ENCODE data around the gene NKTR. TPM values are rescaled to one million over a fixed set of nuclear protein-coding genes. Genes with fewer than 3 reads are reported as not detected.

The NKTR gene
- total and polyA plus RNA-seq, 5 donors, result 22.6 to 35.8 (median 28.3) TPM

GRCh38 chr3:42656680-42657610 lies 56.5 kb downstream of the NKTR start:
- Histone ChIP-seq H3K27ac (ENCODE audit: low read length) (peak overlapping the region; percentile 7), H3K4me1 (ENCODE audit: control insufficient read depth, insufficient read depth, low read length) (peaks cover 10% of the 10 kb centered on the region), H3K9me3 (ENCODE audit: control insufficient read depth, low read length) (no peaks in the 10 kb centered on the region), H3K4me3 (ENCODE audit: low read length) (no peak overlapping the region), H3K27me3 (ENCODE audit: control insufficient read depth, insufficient read depth) (no peaks in the 10 kb centered on the region)
- DNase-seq, result peak in 1 of 3 donors; percentile 43
- 84% methylated on average over 9 of the region's 9 CpGs for WGBS
- intact Hi-C loops (cut with DNase I), result loop anchor here in 3 of 4 donors (5.0 to 10.0 kb wide), 3 partner anchors 52 to 88 kb away; partner anchors contain the start of gene NKTR (in 2 of the 3)
- no peak for ATAC-seq

GRCh38 chr3:42657675-42658074 lies 57.2 kb downstream of the NKTR start:
- no peak for DNase-seq
- no peak for ATAC-seq
- WGBS, result 83% methylated on average over 4 of the region's 4 CpGs
- H3K4me3 ChIP-seq (ENCODE audit: low read length), result no peak overlapping the region
- intact Hi-C loops (cut with DNase I), result loop anchor here in 3 of 4 donors (5.0 to 10.0 kb wide), 3 partner anchors 53 to 87 kb away; partner anchors contain the start of gene NKTR (in 2 of the 3)
- peak overlapping the region; percentile 7 for H3K27ac ChIP-seq (ENCODE audit: low read length)
- H3K27me3 ChIP-seq (ENCODE audit: control insufficient read depth, insufficient read depth), result no peaks in the 10 kb centered on the region
- H3K9me3 ChIP-seq (ENCODE audit: control insufficient read depth, low read length), result no peaks in the 10 kb centered on the region
- H3K4me1 ChIP-seq (ENCODE audit: control insufficient read depth, insufficient read depth, low read length), result peaks cover 3% of the 10 kb centered on the region

GRCh38 chr3:42658091-42658770 lies 57.7 kb downstream of the NKTR start:
- Histone ChIP-seq H3K27me3 (ENCODE audit: control insufficient read depth, insufficient read depth) (no peaks in the 10 kb centered on the region), H3K4me1 (ENCODE audit: control insufficient read depth, insufficient read depth, low read length) (peaks cover 3% of the 10 kb centered on the region), H3K9me3 (ENCODE audit: control insufficient read depth, low read length) (no peaks in the 10 kb centered on the region), H3K27ac (ENCODE audit: low read length) (peak overlapping the region; percentile 7), H3K4me3 (ENCODE audit: low read length) (no peak overlapping the region)
- ATAC-seq (no peak), DNase-seq (peak in 2 of 3 donors; percentile 62 to 64)
- WGBS, result 79% methylated on average over 34 of the region's 34 CpGs
- intact Hi-C loops (cut with DNase I), result loop anchor here in 3 of 4 donors (5.0 to 10.0 kb wide), 3 partner anchors 53 to 87 kb away; partner anchors contain the start of gene NKTR (in 2 of the 3)

GRCh38 chr3:42658771-42659390 lies 58.4 kb downstream of the NKTR start:
- no peaks in the 10 kb centered on the region for H3K27me3 ChIP-seq (ENCODE audit: control insufficient read depth, insufficient read depth)
- ATAC-seq (no peak), DNase-seq (peak in 2 of 3 donors; percentile 54 to 68)
- H3K27ac ChIP-seq (ENCODE audit: low read length), result peak overlapping the region; percentile 18
- intact Hi-C loops (cut with DNase I), result loop anchor here in 3 of 4 donors (5.0 to 10.0 kb wide), 3 partner anchors 54 to 86 kb away; partner anchors contain the start of gene NKTR (in 2 of the 3)
- peaks cover 3% of the 10 kb centered on the region for H3K4me1 ChIP-seq (ENCODE audit: control insufficient read depth, insufficient read depth, low read length)
- WGBS, result 54% methylated on average over 22 of the region's 22 CpGs
- H3K4me3 ChIP-seq (ENCODE audit: low read length), result no peak overlapping the region
- no peaks in the 10 kb centered on the region for H3K9me3 ChIP-seq (ENCODE audit: control insufficient read depth, low read length)

GRCh38 chr3:42659451-42660130 lies 59.1 kb downstream of the NKTR start:
- no peak for ATAC-seq
- Histone ChIP-seq H3K4me1 (ENCODE audit: control insufficient read depth, insufficient read depth, low read length) (peaks cover 3% of the 10 kb centered on the region), H3K4me3 (ENCODE audit: low read length) (no peak overlapping the region), H3K27me3 (ENCODE audit: control insufficient read depth, insufficient read depth) (no peaks in the 10 kb centered on the region), H3K9me3 (ENCODE audit: control insufficient read depth, low read length) (no peaks in the 10 kb centered on the region), H3K27ac (ENCODE audit: low read length) (peak overlapping the region; percentile 76)
- DNase-seq, result peak in 2 of 3 donors; percentile 65 to 74
- 67% methylated on average over 25 of the region's 25 CpGs for WGBS
- intact Hi-C loops (cut with DNase I), result loop anchor here (5.0 to 10.0 kb wide), 4 partner anchors 55 to 88 kb away; partner anchors contain the start of gene NKTR (in 2 of the 4)

- intact Hi-C loops (cut with DNase I), result loop anchor here in 1 of 4 donors (5.0 kb wide), 1 partner anchor 87 kb away; no protein-coding TSS in a partner anchor
- 52% methylated on average over 6 of the region's 6 CpGs for WGBS
- H3K27me3 ChIP-seq (ENCODE audit: control insufficient read depth, insufficient read depth), result no peaks in the 10 kb centered on the region
Observed at GRCh38 chr3:42660131-42660715, 59.7 kb downstream of the NKTR start.

GRCh38 chr3:42660898-42661297 lies 60.4 kb downstream of the NKTR start:
- DNase-seq (peak in 2 of 3 donors; percentile 79 to 81), ATAC-seq (peak; percentile 22 to 41)
- intact Hi-C loops (cut with DNase I), result loop anchor here in 1 of 4 donors (5.0 kb wide), 1 partner anchor 86 kb away; no protein-coding TSS in a partner anchor
- H3K27me3 ChIP-seq (ENCODE audit: control insufficient read depth, insufficient read depth), result no peaks in the 10 kb centered on the region
- no peaks in the 10 kb centered on the region for H3K4me1 ChIP-seq (ENCODE audit: control insufficient read depth, insufficient read depth, low read length)
- WGBS, result 52% methylated on average over 4 of the region's 4 CpGs
- H3K27ac ChIP-seq (ENCODE audit: low read length), result peak overlapping the region; percentile 76
- H3K9me3 ChIP-seq (ENCODE audit: control insufficient read depth, low read length), result no peaks in the 10 kb centered on the region
- no peak overlapping the region for H3K4me3 ChIP-seq (ENCODE audit: low read length)

More at GRCh38 chr3:42660131-42660715, 59.7 kb downstream of the NKTR start:
- Histone ChIP-seq H3K9me3 (ENCODE audit: control insufficient read depth, low read length) (no peaks in the 10 kb centered on the region), H3K27ac (ENCODE audit: low read length) (peak overlapping the region; percentile 76), H3K4me1 (ENCODE audit: control insufficient read depth, insufficient read depth, low read length) (peaks cover 3% of the 10 kb centered on the region), H3K4me3 (ENCODE audit: low read length) (no peak overlapping the region)
- ATAC-seq, result no peak
- peak in 2 of 3 donors; percentile 83 to 84 for DNase-seq

GRCh38 chr3:42661593-42662022 lies 61.1 kb downstream of the NKTR start:
- intact Hi-C loops (cut with DNase I), result loop anchor here in 1 of 4 donors (5.0 kb wide), 1 partner anchor 86 kb away; no protein-coding TSS in a partner anchor
- Histone ChIP-seq H3K27ac (ENCODE audit: low read length) (peak overlapping the region; percentile 51), H3K4me3 (ENCODE audit: low read length) (no peak overlapping the region)

GRCh38 chr3:42662037-42662812 lies 61.7 kb downstream of the NKTR start:
- DNase-seq (no peak), ATAC-seq (no peak)
- WGBS, result 85% methylated on average over 7 of the region's 7 CpGs
- no peaks in the 10 kb centered on the region for H3K9me3 ChIP-seq (ENCODE audit: control insufficient read depth, low read length)
- intact Hi-C loops (cut with DNase I), result loop anchor here in 1 of 4 donors (5.0 kb wide), 1 partner anchor 85 kb away; no protein-coding TSS in a partner anchor
- H3K4me1 ChIP-seq (ENCODE audit: control insufficient read depth, insufficient read depth, low read length), result peaks cover 5% of the 10 kb centered on the region
- H3K27ac ChIP-seq (ENCODE audit: low read length), result no peak overlapping the region
- H3K27me3 ChIP-seq (ENCODE audit: control insufficient read depth, insufficient read depth), result no peaks in the 10 kb centered on the region
- H3K4me3 ChIP-seq (ENCODE audit: low read length), result no peak overlapping the region

More at GRCh38 chr3:42661593-42662022, 61.1 kb downstream of the NKTR start:
- no peak for DNase-seq
- no peak for ATAC-seq
- Histone ChIP-seq H3K9me3 (ENCODE audit: control insufficient read depth, low read length) (no peaks in the 10 kb centered on the region), H3K4me1 (ENCODE audit: control insufficient read depth, insufficient read depth, low read length) (peaks cover 3% of the 10 kb centered on the region), H3K27me3 (ENCODE audit: control insufficient read depth, insufficient read depth) (no peaks in the 10 kb centered on the region)
- WGBS, result 89% methylated on average over 5 of the region's 5 CpGs

Data from right cardiac atrium (tissue), 5 donors.